Right atrium auricular region (tissue), 2 donors: ENCODE results near the gene LRRC63. TPM values are rescaled to one million over a fixed set of nuclear protein-coding genes. Genes with fewer than 3 reads are reported as not detected.

ENCODE experiments used
- DNase-seq: peaks from one replicate; pipeline ENCODE4 v3.0.0-alpha.2; 2019; ENCODE audit warnings: low spot score
- H3K27ac ChIP-seq, 2 donors: fragments of 200-600 bp; sonication (generic); 1 replicate in 1 of 2; 2 replicates in 1 of 2; pipeline ENCODE4 v1.5.1; 2016 to 2019
- H3K27me3 ChIP-seq, 2 donors: fragments of 200-600 bp; sonication (generic); one replicate each; pipeline versions ENCODE4 v1.5.1 to v1.6.0; 2017 to 2019
- H3K36me3 ChIP-seq: fragments of 200-600 bp; sonication (generic); one replicate; pipeline ENCODE4 v1.5.1; 2016
- H3K4me1 ChIP-seq, 2 donors: fragments of 200-600 bp; sonication (generic); one replicate each; pipeline versions ENCODE4 v1.5.1 to v1.6.0; 2017 to 2019
- H3K4me3 ChIP-seq, 2 donors: fragments of 200-600 bp; sonication (generic); 1 replicate in 1 of 2; 2 replicates in 1 of 2; pipeline ENCODE4 v1.5.1; 2017 to 2019; ENCODE audit warnings: mild to moderate bottlenecking in 1 of 2, moderate library complexity in 1 of 2
- H3K9me3 ChIP-seq, 2 donors: fragments of 200-600 bp; sonication (generic); one replicate each; pipeline ENCODE4 v1.5.1; 2019
- total RNA-seq, 2 donors: library from RNA; depleted of rRNA; stranded (reverse); fragments of >200 nt; gene quantifications; one replicate each; pipeline ENCODE4 v1.1.0, GENCODE V29; 2016
- TF ChIP-seq, protein P1 (sequence below), 2 donors: fragments of 200-600 bp; sonication (generic); IDR thresholded peaks; one replicate each; pipeline ENCODE4 v1.5.1; 2019; ENCODE audit warnings: antibody characterized with exemption in 2 of 2

LRRC63 gene
- total RNA-seq, 2 donors from 2014 or later = not detected

DNA sequence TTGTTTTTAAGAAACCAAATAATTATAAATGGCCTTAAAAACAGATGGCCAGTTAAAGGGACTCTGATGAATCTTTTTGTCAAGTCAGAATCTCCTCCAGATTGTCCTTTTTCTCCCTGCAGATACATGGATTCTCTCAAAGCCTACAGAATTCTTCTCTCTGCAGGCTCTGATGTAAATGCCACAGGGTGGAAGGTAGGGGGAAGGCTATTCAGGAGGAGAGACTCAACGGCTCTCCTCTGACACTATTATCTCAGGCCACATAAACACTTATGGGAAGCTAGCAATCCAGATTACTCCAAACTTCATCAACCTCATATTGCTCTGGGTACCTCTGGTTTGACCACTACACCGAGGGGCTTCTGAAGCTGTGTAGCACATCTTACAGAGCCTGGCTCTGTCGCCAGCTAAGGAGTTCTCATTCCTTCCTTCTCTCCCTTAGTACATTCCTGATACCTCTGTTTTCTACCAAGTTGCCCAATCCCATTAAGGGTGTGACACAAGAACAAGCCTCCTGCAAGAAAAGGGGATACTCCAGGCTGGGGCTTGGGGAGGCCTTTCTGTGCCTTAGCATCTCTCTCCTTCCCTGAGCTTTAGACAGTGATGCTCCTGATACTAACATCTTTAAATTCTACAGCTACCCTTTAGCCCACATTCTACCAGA lies 44.6 kb upstream of the LRRC63 start:
- DNase-seq = no peak
- H3K4me1 ChIP-seq = no peaks in the 10 kb centered on the region
- H3K27me3 ChIP-seq = no peaks in the 10 kb centered on the region

DNA sequence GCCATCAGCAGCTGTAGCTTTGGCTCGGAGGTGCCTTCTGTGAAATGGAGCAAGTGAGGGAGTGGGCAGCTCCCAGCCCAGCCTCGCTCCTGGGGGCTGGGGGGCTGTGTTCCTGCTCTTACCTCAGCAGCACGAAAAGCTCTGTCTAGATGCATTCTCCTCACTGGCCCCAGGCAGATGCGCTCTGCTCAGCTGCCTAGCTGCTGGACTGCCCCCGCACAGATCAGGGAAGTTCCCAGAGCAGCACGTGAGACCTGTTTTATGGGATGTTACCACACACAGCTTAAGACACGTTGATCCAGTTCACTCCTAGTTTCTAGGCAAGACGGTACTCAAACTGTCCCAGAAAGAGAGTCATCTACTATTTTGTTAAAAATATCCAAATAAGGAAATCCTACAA lies 43.4 kb upstream of the LRRC63 start:
- no peak overlapping the region for H3K4me3 ChIP-seq
- no peaks in the 10 kb centered on the region for H3K27me3 ChIP-seq
- H3K9me3 ChIP-seq = no peaks in the 10 kb centered on the region
- no peak overlapping the region for H3K27ac ChIP-seq
- H3K36me3 ChIP-seq = no peaks in the 10 kb centered on the region
- TF ChIP-seq, protein P1, sequence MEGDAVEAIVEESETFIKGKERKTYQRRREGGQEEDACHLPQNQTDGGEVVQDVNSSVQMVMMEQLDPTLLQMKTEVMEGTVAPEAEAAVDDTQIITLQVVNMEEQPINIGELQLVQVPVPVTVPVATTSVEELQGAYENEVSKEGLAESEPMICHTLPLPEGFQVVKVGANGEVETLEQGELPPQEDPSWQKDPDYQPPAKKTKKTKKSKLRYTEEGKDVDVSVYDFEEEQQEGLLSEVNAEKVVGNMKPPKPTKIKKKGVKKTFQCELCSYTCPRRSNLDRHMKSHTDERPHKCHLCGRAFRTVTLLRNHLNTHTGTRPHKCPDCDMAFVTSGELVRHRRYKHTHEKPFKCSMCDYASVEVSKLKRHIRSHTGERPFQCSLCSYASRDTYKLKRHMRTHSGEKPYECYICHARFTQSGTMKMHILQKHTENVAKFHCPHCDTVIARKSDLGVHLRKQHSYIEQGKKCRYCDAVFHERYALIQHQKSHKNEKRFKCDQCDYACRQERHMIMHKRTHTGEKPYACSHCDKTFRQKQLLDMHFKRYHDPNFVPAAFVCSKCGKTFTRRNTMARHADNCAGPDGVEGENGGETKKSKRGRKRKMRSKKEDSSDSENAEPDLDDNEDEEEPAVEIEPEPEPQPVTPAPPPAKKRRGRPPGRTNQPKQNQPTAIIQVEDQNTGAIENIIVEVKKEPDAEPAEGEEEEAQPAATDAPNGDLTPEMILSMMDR (IDR thresholded peaks at IDR 0.05) = no peak
- no peak for DNase-seq
- H3K4me1 ChIP-seq = no peaks in the 10 kb centered on the region

More for the DNA sequence above, 44.6 kb upstream of the LRRC63 start:
- Histone ChIP-seq H3K36me3 (no peaks in the 10 kb centered on the region), H3K9me3 (no peaks in the 10 kb centered on the region), H3K4me3 (no peak overlapping the region), H3K27ac (no peak overlapping the region)
- TF ChIP-seq, protein P1 (IDR thresholded peaks at IDR 0.05) = no peak

DNA sequence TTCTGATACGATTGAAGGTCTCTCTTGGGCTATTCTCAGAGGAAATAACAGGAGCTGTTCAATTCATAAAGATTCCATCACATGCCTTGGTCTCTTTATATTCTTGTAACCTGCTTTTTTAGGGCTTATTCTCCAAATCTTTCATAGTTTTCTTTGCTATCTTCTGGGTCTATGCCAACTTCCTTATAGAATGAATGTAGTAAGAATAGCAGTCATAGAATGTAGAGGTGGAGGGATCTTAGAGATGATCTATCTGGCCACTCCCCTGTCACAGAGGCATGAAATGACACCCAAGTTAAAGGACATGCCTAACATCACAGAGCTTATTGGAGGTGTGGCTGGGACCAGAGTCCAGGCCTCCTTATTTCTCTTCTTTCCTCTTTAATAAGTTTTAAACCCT lies 42.9 kb upstream of the LRRC63 start:
- Histone ChIP-seq H3K4me3 (no peak overlapping the region), H3K36me3 (no peaks in the 10 kb centered on the region), H3K9me3 (no peaks in the 10 kb centered on the region), H3K27ac (no peak overlapping the region), H3K4me1 (no peaks in the 10 kb centered on the region), H3K27me3 (no peaks in the 10 kb centered on the region)
- TF ChIP-seq, protein P1 (IDR thresholded peaks at IDR 0.05) = no peak
- no peak for DNase-seq

DNA sequence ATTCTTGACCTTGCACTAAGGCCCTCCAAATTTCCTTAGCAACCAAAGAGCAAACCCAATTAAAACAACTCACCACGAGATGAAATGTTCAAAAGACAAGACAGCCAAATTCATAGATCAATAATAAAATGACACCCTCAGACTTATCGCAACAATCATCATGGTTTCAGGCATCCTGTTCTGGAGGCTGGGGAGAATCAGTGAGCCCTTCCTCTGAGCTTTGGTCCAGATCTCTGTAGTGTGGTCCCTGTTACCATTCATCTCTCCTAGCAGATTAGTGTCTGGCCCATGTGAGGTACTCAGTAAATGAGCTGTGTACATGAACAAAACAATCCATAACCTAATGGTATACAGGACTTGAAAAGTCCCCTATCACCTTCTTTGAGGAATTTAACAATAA lies 42.0 kb upstream of the LRRC63 start:
- H3K9me3 ChIP-seq = no peaks in the 10 kb centered on the region
- TF ChIP-seq, protein P1 (IDR thresholded peaks at IDR 0.05) = no peak
- H3K27me3 ChIP-seq = no peaks in the 10 kb centered on the region
- DNase-seq = no peak
- no peaks in the 10 kb centered on the region for H3K4me1 ChIP-seq
- no peak overlapping the region for H3K27ac ChIP-seq
- no peak overlapping the region for H3K4me3 ChIP-seq
- no peaks in the 10 kb centered on the region for H3K36me3 ChIP-seq

DNA sequence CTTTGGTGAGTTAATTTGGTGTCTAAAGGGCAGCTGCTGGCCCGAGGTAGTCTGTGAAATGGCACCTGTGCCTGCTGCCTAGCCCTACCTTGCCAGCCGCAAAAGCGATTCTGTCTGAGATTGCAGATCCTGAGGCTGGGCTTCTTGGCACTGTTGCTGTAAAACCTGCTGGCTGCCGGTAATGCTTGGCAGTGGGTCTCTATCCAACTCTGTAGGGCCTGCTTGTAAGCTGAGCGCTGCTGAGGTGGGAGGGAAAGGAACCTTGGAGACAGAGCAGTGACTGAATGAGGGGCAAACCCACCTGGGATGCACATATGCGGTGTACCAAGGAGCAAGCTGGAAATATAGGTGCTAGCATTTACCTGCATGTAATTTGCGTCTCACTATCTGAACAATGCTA lies 41.5 kb upstream of the LRRC63 start:
- DNase-seq = no peak
- H3K27ac ChIP-seq = no peak overlapping the region
- H3K27me3 ChIP-seq = no peaks in the 10 kb centered on the region

More for the DNA sequence above, 41.5 kb upstream of the LRRC63 start:
- Histone ChIP-seq H3K4me1 (no peaks in the 10 kb centered on the region), H3K9me3 (no peaks in the 10 kb centered on the region), H3K4me3 (no peak overlapping the region), H3K36me3 (no peaks in the 10 kb centered on the region)
- TF ChIP-seq, protein P1 (IDR thresholded peaks at IDR 0.05) = no peak
